Measurements from ENCODE around the gene SCART1. TPM values are rescaled to one million over a fixed set of nuclear protein-coding genes. Genes with fewer than 3 reads are reported as not detected.
"Not testable (repeated sequence)": the region's sequence is repeated elsewhere in the genome, so short reads cannot be mapped to it uniquely, and the experiment has no call there.

SCART1 gene
- polyA plus RNA-seq, 4 donors, result 0.86 to 3.6 (median 2.1) TPM

DNA sequence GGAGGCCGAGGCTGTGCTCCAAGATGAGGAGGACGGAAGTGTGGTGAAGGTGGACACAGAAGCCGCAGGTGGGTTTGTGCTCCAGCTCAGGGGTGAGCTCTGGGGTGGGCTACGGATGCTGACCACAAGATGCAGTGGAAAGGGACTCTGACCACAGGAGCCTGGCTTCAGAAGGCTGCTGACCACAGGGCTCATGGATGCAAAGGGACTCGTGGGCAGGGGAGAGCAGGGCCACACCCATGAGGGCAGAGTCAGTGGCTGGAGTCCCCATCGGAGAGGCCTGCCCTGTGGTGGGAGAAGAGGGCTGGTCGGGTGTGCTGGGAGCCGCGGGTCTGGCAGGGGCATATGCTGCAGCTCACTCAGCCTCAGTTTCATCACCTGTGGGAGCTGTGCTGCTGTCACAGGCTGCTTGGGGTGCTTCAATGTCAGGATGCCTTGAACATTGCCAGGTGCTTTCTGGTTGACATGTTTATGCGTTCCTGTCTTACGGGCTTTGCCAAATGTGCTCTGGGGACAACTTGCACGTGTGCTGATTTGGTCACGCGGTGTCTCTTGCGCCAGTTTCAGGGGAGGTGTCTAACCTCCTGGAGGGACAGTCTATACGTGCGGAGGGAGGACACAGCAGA is 13.7 kb downstream of the SCART1 start:
- DNase-seq (ENCODE audit: low read depth in 4 of 4, low spot score in 3 of 4), result no peak

GRCh38 chr10:133469205-133469604 is 15.5 kb downstream of the SCART1 start:
- not testable (repeated sequence) for DNase-seq (ENCODE audit: low read depth in 4 of 4, low spot score in 3 of 4)

DNA sequence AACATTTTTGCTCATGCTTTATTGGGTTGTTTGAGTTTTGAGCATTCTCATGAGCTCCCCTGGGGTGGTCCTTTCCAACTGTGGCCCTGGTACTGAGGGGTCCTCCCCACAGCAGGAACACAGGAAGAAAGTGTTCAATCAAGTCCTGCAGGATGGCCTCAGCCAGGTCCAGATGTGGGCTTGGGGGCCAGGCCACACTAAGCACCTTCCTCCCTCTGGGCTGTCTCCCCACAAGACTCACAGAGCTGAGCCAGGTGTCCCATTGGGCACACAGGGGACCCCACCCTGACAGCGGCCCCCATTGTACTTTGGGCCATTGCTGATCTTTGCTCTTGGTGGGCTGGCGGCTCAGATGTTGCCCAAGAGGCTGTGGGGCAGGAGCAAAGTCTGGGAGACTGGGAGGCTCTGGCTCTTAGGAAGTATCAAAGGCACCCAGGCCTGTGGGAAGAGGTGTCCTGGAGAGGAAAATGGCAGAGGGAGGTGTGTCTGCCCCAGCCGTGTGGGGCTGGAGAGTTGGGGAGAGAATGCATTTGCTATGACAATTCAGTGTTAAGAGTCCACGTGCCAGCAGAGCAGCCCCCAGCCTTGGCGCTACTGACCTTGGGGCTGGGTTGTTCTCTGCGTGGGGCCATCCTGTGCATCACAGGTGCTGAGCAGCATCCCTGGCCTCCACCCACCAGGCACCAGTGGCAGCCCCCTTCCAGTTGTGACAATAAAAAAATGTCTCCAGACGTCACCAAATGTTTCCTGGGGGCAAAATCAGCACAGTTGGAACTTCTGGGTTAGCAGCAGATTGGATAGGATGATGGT is 17.8 kb downstream of the SCART1 start:
- no peak for DNase-seq (ENCODE audit: low read depth in 4 of 4, low spot score in 3 of 4)

- DNase-seq (ENCODE audit: low read depth in 4 of 4, low spot score in 3 of 4), result no peak
These were observed 19.5 kb downstream of the SCART1 start for GRCh38 chr10:133473270-133473669.

- no peak for DNase-seq (ENCODE audit: low read depth in 4 of 4, low spot score in 3 of 4)
These were observed 20.3 kb downstream of the SCART1 start for GRCh38 chr10:133474027-133474426.

DNA sequence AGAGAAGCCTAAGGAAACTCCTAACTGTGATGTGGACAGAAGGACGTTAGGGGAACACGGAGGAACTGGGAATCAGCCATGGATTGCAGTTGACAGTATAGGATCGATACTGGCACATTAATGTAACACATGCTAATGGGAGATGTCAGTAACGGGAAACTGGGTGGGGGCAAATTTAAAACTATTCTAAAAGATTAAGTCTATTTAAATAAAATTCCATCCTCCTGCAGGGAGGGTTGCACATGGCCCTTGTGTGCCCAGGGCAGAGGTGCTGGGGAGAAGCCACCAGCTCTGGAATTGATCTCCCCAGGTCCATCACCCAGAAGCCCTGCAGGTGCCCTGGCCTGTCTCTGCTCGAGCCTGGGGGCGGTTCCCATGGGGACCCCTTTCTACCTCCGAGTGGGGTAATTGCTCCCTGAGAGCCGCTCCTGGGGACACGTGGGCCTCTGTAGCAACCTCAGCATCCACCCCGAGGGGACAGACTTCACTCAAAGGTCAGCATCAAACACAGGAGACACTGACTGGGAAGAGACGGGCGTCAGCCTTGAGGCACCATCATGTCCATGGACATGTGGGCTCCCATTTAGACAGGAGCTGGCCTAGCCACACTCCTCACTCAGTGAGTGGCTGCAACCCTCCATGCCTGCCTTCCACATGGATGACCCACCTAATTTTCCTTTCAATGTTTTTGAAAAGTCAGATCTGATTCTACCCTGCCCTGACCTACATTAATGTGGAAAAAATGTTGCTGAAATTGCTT is 21.1 kb downstream of the SCART1 start:
- DNase-seq (ENCODE audit: low read depth in 4 of 4, low spot score in 3 of 4), result no peak

DNA sequence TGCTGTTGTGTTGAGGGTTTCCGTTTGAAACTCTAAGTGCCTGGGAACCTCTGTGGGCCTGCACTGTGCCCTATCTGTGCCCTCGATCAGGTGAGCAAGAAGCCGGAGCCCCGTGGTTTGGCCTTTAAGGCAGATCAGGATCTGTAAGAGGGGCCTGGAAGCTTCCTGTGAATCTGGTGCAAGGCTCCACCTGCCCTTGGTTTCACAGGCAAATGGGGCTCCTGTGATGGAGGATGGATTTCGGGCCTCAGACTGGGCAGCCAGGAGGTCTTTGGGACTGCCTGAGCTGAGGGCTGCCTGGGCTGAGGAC is 21.6 kb downstream of the SCART1 start:
- DNase-seq (ENCODE audit: low read depth in 4 of 4, low spot score in 3 of 4), result no peak

DNA sequence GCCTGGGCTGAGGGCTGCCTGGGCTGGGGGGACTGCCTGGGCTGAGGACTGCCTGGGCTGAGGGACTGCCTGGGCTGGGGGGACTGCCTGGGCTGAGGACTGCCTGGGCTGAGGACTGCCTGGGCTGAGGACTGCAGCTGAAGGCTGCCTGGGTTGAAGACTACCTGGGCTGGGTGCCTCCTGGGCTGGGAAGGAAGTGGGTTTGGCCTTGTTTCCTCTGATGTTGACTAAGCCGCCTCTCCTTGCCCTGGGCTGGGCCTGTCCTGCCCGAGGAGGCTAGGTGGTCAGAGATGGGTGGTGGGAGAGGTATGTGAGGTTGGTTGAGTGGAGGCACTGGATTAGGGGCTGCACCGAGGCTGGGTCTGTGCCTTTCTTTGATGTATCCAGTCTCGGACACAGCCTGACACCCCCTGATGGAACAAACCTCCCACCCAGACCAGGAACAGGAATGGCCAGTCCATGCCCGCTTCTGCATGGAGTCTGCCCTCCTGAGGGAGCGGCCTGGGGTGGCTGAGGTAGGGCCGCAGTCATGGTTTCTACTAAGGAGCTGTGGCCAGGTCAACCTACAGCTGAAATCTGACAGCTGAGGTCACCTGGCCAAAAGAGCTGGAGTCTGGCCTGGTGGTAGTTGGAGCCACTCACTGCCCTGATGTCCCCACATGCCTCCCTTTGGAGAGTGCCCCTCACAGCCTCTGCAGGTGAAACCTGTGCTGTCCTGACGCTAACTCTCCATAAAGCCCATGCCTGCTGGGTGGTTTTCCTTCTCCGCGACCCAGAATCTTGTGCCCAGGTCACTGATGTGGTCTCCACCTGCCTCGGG is 22.3 kb downstream of the SCART1 start:
- no peak for DNase-seq (ENCODE audit: low read depth in 4 of 4, low spot score in 3 of 4)

GRCh38 chr10:133476641-133476990 is 22.9 kb downstream of the SCART1 start:
- DNase-seq (ENCODE audit: low read depth in 4 of 4, low spot score in 3 of 4), result no peak

- DNase-seq (ENCODE audit: low read depth in 4 of 4, low spot score in 3 of 4), result no peak
These were observed 27.4 kb downstream of the SCART1 start for GRCh38 chr10:133481086-133481643.

GRCh38 chr10:133481657-133482056 is 27.9 kb downstream of the SCART1 start:
- no peak for DNase-seq (ENCODE audit: low read depth in 4 of 4, low spot score in 3 of 4)

DNA sequence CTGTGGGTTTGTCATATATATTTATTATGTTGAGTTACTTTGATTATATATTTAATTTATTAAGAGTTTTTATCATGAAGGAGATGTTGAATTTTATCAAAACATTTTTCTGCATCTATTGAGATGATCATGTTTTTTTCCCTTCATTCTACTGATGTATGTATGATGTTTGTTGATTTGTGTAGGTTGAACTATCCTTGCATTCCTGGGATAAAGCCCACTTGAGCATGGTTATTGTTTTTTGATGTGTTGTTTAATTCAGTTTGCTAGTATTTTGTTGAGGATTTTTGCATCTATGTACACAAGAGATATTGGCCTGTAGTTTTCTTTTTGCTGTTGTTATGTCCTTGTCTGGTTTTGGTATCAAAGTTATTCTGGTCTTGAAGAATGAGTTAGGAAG is 31.1 kb downstream of the SCART1 start:
- no peak for DNase-seq (ENCODE audit: low read depth in 4 of 4, low spot score in 3 of 4)

- DNase-seq (ENCODE audit: low read depth in 4 of 4, low spot score in 3 of 4), result no peak
These were observed 33.3 kb downstream of the SCART1 start for GRCh38 chr10:133487085-133487484.

GRCh38 chr10:133488354-133488753 is 34.6 kb downstream of the SCART1 start:
- no peak for DNase-seq (ENCODE audit: low read depth in 4 of 4, low spot score in 3 of 4)

GRCh38 chr10:133489816-133490588 is 36.3 kb downstream of the SCART1 start:
- DNase-seq (ENCODE audit: low read depth in 4 of 4, low spot score in 3 of 4), result no peak

DNA sequence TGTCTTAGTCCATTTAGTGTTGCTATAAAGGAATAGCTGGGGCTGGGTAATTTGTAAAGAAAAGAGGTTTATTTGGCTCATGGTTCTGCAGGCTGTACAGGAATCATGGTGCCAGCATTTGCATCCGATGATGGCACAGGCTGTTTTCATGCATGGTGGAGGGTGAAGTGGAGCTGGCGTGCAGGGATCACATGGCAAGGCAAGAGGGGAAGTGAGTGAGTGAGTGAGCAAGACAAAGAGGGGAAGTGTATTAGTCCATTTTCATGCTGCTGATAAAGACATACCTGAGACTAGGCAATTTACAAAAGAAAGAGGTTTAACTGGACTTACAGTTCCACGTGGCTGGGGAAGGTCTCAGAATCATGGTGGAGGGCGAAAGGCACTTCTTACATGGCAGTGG is 39.8 kb downstream of the SCART1 start:
- DNase-seq (ENCODE audit: low read depth in 4 of 4, low spot score in 3 of 4), result not testable (repeated sequence)

GRCh38 chr10:133497363-133497762 is 43.6 kb downstream of the SCART1 start:
- DNase-seq (ENCODE audit: low read depth in 4 of 4, low spot score in 3 of 4), result not testable (repeated sequence)

DNA sequence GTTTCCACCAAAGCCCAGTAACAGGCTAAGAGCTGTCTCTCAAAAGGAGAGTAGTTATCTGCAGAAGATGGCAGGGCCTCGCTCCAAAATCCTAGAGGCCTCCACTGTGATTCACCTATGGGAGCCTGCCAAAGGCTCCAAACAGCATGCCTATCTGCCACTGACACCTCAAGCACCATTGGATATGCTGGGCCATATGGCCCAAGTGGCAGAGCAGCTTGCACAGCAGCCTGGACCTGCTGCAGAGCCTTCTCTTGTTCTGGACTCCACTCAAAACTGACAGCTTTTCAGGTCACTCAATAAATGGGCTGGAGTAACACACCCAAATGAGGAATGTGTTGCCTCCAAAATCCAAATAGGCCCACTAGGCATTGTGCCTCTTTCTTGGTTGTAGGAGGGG is 45.4 kb downstream of the SCART1 start:
- not testable (repeated sequence) for DNase-seq (ENCODE audit: low read depth in 4 of 4, low spot score in 3 of 4)

DNA sequence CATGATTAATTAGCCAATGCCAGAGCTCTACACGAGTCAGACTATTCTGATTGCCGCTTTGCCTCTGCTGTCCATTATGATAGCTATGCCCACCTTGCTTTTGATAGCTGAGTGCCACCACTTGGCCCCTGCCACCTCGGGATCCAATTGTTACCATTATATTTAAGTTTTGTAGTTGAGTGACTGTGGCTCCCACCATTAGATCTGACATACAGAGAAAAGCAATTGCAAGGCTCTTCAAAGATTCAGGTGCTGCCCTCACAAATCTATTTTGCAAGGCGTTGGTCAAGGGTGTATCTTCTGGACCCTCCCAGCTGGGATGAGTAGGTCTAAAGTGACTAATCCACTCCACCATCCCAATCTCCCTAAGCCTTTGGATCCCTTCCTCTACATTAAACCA is 47.2 kb downstream of the SCART1 start:
- DNase-seq (ENCODE audit: low read depth in 4 of 4, low spot score in 3 of 4), result not testable (repeated sequence)

GRCh38 chr10:133509700-133510099 is 56.0 kb downstream of the SCART1 start:
- DNase-seq (ENCODE audit: low read depth in 4 of 4, low spot score in 3 of 4), result no peak
